Measurements from ENCODE around the gene THSD4.

DNA sequence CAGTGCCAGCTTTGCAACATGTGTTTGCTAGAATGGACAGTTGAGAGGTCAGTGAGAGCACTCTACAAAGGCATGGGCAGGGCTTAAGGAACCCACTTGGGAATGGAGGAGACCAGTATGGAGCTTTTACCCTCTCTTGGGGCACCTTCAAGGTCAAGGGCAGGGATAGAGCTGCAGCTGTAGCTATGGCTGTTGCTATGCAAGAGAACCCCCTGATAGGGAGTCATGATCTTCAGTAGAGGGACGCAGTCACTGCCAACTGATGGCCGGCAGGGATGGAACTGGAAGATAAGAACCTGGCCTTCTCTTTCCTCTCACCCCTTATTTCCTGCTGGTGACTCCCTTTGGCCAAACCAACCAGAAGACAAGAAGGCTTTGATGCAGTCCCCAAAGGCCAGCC lies 40.3 kb downstream of the THSD4 start:
- no peak for TF ChIP-seq EZH2 (IDR thresholded peaks at IDR 0.05; ENCODE audit: borderline replicate concordance, insufficient read depth, low read length, poor library complexity, severe bottlenecking)
- TF ChIP-seq, protein P1, sequence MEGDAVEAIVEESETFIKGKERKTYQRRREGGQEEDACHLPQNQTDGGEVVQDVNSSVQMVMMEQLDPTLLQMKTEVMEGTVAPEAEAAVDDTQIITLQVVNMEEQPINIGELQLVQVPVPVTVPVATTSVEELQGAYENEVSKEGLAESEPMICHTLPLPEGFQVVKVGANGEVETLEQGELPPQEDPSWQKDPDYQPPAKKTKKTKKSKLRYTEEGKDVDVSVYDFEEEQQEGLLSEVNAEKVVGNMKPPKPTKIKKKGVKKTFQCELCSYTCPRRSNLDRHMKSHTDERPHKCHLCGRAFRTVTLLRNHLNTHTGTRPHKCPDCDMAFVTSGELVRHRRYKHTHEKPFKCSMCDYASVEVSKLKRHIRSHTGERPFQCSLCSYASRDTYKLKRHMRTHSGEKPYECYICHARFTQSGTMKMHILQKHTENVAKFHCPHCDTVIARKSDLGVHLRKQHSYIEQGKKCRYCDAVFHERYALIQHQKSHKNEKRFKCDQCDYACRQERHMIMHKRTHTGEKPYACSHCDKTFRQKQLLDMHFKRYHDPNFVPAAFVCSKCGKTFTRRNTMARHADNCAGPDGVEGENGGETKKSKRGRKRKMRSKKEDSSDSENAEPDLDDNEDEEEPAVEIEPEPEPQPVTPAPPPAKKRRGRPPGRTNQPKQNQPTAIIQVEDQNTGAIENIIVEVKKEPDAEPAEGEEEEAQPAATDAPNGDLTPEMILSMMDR (IDR thresholded peaks at IDR 0.05; ENCODE audit: poor library complexity, severe bottlenecking), result no peak
- TF ChIP-seq POLR2AphosphoS5 (IDR thresholded peaks at IDR 0.05), result no peak
- TF ChIP-seq MXI1 (conservative IDR thresholded peaks at IDR 0.05; ENCODE audit: poor library complexity, severe bottlenecking), result no peak
- TF ChIP-seq, protein P2, sequence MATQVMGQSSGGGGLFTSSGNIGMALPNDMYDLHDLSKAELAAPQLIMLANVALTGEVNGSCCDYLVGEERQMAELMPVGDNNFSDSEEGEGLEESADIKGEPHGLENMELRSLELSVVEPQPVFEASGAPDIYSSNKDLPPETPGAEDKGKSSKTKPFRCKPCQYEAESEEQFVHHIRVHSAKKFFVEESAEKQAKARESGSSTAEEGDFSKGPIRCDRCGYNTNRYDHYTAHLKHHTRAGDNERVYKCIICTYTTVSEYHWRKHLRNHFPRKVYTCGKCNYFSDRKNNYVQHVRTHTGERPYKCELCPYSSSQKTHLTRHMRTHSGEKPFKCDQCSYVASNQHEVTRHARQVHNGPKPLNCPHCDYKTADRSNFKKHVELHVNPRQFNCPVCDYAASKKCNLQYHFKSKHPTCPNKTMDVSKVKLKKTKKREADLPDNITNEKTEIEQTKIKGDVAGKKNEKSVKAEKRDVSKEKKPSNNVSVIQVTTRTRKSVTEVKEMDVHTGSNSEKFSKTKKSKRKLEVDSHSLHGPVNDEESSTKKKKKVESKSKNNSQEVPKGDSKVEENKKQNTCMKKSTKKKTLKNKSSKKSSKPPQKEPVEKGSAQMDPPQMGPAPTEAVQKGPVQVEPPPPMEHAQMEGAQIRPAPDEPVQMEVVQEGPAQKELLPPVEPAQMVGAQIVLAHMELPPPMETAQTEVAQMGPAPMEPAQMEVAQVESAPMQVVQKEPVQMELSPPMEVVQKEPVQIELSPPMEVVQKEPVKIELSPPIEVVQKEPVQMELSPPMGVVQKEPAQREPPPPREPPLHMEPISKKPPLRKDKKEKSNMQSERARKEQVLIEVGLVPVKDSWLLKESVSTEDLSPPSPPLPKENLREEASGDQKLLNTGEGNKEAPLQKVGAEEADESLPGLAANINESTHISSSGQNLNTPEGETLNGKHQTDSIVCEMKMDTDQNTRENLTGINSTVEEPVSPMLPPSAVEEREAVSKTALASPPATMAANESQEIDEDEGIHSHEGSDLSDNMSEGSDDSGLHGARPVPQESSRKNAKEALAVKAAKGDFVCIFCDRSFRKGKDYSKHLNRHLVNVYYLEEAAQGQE (IDR thresholded peaks at IDR 0.05; ENCODE audit: borderline replicate concordance), result no peak
- no peak for TF ChIP-seq EP300 (conservative IDR thresholded peaks at IDR 0.05; ENCODE audit: poor library complexity, severe bottlenecking)
- no peak for TF ChIP-seq RAD21 (conservative IDR thresholded peaks at IDR 0.05)

All from neural cell (in vitro differentiated cells).